HepG2 (cell line): ENCODE measurements around the gene CLASRP. TPM values are rescaled to one million over a fixed set of nuclear protein-coding genes. Genes with fewer than 3 reads are reported as not detected.

Source experiments
- ARID2 ChIP-seq: sonication (generic); formaldehyde crosslinking; IDR thresholded peaks from 2 replicates; pipeline ENCODE4 v1.8.1; 2022; ENCODE audit warnings: mild to moderate bottlenecking, missing genetic modification reagents, borderline replicate concordance
- GLI4 ChIP-seq: sonication (generic); formaldehyde crosslinking; IDR thresholded peaks from 2 replicates; pipeline ENCODE4 v1.5.1; 2020; ENCODE audit warnings: missing genetic modification reagents, mild to moderate bottlenecking, moderate library complexity, borderline replicate concordance
- RFX1 ChIP-seq: fragments of 450-650 bp; IDR thresholded peaks from 2 replicates; pipeline ENCODE4 v1.6.1; 2017
- RFXANK ChIP-seq: IDR thresholded peaks from 2 replicates; pipeline ENCODE4 v1.6.1; 2016
- ZFX ChIP-seq: sonication (generic); formaldehyde crosslinking; IDR thresholded peaks from 2 replicates; pipeline ENCODE4 v1.4.0; 2020; ENCODE audit warnings: mild to moderate bottlenecking, low read depth, missing genetic modification reagents, moderate library complexity
- ZNF124 ChIP-seq: sonication (generic); formaldehyde crosslinking; IDR thresholded peaks from 2 replicates; pipeline ENCODE4 v1.4.0; 2020; ENCODE audit warnings: missing genetic modification reagents
- ZNF33A ChIP-seq: sonication (generic); formaldehyde crosslinking; IDR thresholded peaks from 2 replicates; pipeline ENCODE4 v1.5.1; 2020; ENCODE audit warnings: missing genetic modification reagents, mild to moderate bottlenecking, moderate library complexity, borderline replicate concordance
- ZNF34 ChIP-seq: sonication (generic); formaldehyde crosslinking; IDR thresholded peaks from 2 replicates; pipeline ENCODE4 v1.4.0; 2020; ENCODE audit warnings: mild to moderate bottlenecking, missing genetic modification reagents, borderline replicate concordance
- polyA plus RNA-seq, 8 experiments: library from polyadenylated mRNA; depleted of rRNA in 3 of 8; stranded (reverse) in 7 of 8; unstranded in 1 of 8; fragments of >200 nt; fragmentation: Illumina TruSeq in 4 of 8; extraction: Trizol in 4 of 8; gene quantifications; 2 replicates each; pipeline versions ENCODE4 v1.2.1 to v1.2.3, GENCODE V29; 2011 to 2016; ENCODE audit warnings: low read depth in 4 of 8, missing spikeins in 1 of 8, mixed read lengths in 1 of 8; ENCODE audit not compliant: insufficient read depth in 1 of 8
- total RNA-seq, 5 experiments: library from RNA; depleted of rRNA; stranded (reverse); fragments of >200 nt; fragmentation: Illumina TruSeq; extraction: Trizol; gene quantifications; 2 replicates each; pipeline ENCODE4 v1.2.3, GENCODE V29; 2016; ENCODE audit warnings: low read depth in 1 of 5
- TF ChIP-seq, protein P1 (sequence below): sonication (generic); formaldehyde crosslinking; IDR thresholded peaks from 2 replicates; pipeline ENCODE4 v1.5.0; 2020; ENCODE audit warnings: mild to moderate bottlenecking, missing genetic modification reagents, borderline replicate concordance
- TF ChIP-seq, protein P2 (sequence below): IDR thresholded peaks from 2 replicates; pipeline ENCODE4 v1.6.1; 2016; ENCODE audit warnings: low read depth, borderline replicate concordance
- TF ChIP-seq, protein P3 (sequence below): sonication (generic); formaldehyde crosslinking; IDR thresholded peaks from 2 replicates; pipeline ENCODE4 v1.4.0; 2020; ENCODE audit warnings: missing genetic modification reagents
- TF ChIP-seq, protein P4 (sequence below): sonication (generic); formaldehyde crosslinking; conservative IDR thresholded peaks from 2 replicates; pipeline ENCODE4 v1.8.0; 2022; ENCODE audit warnings: low read depth, missing genetic modification reagents

The CLASRP gene
- total and polyA plus RNA-seq, 2 of the 13 experiments (the other 11 are each of a cell fraction or from before 2014, with no cell fraction given), result 32.0 to 51.4 TPM

DNA sequence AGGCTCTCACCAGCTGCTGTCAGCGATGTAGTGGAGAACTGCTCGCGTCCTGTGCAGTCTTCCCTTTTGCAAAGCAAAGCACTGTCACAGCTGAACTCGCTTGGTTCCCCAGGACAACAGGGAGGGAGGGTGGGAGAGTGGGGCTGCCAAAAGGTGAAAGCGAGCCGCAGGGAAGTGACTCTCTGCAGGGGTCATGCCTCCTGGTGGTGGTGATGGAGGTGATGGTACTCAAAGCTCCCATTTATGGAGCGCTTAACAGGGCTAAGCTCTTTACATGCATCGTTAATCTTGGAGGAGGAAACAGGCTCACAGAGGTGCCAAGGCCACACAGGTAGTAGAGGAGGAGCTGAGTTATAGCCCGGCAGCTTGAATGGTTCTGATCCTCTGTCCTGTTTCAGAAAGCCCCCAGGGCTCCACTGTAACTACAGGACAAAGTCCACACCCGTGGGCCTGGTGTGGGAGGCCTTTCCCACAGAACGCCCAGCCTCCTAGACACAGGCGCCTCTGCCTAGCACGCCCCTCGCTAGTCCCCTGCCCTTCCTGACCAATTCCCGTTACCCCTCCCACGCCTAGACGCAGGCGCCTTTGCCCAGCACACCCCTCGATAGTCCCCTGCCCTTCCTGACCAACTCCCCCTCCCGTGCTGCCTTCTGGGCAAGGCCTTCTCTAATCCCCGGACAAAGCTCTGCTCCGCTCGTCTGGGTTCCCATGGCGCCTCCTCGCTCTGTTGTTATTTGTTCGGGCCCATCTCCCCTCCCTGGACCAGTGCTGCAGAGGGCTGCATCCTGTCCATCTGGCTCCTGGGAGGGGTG is 64.9 kb downstream of the CLASRP start (continued):
- TF ChIP-seq, protein P1, sequence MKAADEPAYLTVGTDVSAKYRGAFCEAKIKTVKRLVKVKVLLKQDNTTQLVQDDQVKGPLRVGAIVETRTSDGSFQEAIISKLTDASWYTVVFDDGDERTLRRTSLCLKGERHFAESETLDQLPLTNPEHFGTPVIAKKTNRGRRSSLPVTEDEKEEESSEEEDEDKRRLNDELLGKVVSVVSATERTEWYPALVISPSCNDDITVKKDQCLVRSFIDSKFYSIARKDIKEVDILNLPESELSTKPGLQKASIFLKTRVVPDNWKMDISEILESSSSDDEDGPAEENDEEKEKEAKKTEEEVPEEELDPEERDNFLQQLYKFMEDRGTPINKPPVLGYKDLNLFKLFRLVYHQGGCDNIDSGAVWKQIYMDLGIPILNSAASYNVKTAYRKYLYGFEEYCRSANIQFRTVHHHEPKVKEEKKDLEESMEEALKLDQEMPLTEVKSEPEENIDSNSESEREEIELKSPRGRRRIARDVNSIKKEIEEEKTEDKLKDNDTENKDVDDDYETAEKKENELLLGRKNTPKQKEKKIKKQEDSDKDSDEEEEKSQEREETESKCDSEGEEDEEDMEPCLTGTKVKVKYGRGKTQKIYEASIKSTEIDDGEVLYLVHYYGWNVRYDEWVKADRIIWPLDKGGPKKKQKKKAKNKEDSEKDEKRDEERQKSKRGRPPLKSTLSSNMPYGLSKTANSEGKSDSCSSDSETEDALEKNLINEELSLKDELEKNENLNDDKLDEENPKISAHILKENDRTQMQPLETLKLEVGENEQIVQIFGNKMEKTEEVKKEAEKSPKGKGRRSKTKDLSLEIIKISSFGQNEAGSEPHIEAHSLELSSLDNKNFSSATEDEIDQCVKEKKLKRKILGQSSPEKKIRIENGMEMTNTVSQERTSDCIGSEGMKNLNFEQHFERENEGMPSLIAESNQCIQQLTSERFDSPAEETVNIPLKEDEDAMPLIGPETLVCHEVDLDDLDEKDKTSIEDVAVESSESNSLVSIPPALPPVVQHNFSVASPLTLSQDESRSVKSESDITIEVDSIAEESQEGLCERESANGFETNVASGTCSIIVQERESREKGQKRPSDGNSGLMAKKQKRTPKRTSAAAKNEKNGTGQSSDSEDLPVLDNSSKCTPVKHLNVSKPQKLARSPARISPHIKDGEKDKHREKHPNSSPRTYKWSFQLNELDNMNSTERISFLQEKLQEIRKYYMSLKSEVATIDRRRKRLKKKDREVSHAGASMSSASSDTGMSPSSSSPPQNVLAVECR (CRISPR knock-in tag), result peak; percentile 68
- TF ChIP-seq, protein P2, sequence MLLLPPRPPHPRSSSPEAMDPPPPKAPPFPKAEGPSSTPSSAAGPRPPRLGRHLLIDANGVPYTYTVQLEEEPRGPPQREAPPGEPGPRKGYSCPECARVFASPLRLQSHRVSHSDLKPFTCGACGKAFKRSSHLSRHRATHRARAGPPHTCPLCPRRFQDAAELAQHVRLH (CRISPR knock-in tag), result no peak
- TF ChIP-seq ARID2 (CRISPR knock-in tag) (no peak), ZNF124 (CRISPR knock-in tag) (peak; percentile 38; the same call in 1 of the 2 replicates), RFX1 (no peak), RFXANK (CRISPR knock-in tag) (0 out of 2 replicates have a peak, but pooled peaks have one; percentile 26), ZNF33A (CRISPR knock-in tag) (no peak), ZNF34 (CRISPR knock-in tag) (no peak), ZFX (peak; percentile 74), GLI4 (CRISPR knock-in tag) (no peak)
- TF ChIP-seq, protein P3, sequence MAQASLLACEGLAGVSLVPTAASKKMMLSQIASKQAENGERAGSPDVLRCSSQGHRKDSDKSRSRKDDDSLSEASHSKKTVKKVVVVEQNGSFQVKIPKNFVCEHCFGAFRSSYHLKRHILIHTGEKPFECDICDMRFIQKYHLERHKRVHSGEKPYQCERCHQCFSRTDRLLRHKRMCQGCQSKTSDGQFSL, result no peak
- TF ChIP-seq, protein P4, sequence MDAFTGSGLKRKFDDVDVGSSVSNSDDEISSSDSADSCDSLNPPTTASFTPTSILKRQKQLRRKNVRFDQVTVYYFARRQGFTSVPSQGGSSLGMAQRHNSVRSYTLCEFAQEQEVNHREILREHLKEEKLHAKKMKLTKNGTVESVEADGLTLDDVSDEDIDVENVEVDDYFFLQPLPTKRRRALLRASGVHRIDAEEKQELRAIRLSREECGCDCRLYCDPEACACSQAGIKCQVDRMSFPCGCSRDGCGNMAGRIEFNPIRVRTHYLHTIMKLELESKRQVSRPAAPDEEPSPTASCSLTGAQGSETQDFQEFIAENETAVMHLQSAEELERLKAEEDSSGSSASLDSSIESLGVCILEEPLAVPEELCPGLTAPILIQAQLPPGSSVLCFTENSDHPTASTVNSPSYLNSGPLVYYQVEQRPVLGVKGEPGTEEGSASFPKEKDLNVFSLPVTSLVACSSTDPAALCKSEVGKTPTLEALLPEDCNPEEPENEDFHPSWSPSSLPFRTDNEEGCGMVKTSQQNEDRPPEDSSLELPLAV (CRISPR knock-in tag), result no peak
